T47D (cell line): ENCODE data around the gene TRNAU1AP.
"Not testable (repeated sequence)": the region's sequence is repeated elsewhere in the genome, so short reads cannot be mapped to it uniquely, and the experiment has no call there.

Experiments used
- DNase-seq, 2 experiments: peaks; one replicate each; pipeline versions ENCODE4 v3.0.0 to v3.0.0-alpha.2; 2011 to 2012; ENCODE audit warnings: low read depth in 1 of 2, low spot score in 1 of 2
- JUND ChIP-seq: IDR thresholded peaks from 2 replicates; pipeline ENCODE4 v1.6.1; 2012; ENCODE audit warnings: low read depth
- in situ Hi-C: cut with HindIII; loops from 2 replicates; pipeline ENCODE4 v1.10.0; 2016; ENCODE audit warnings: low sequenced_read_pairs, low pct_unique_long_range_greater_than_20kb

The TRNAU1AP gene

GRCh38 chr1:28516518-28516956, 36.3 kb upstream of the TRNAU1AP start:
- in situ Hi-C loops, result no loop called here
- DNase-seq, result no peak
- TF ChIP-seq JUND, result no peak

- in situ Hi-C loops, result no loop called here
- DNase-seq, result no peak
- no peak for TF ChIP-seq JUND
These were observed 35.3 kb upstream of the TRNAU1AP start for GRCh38 chr1:28517649-28517999.

GRCh38 chr1:28518000-28518744, 34.7 kb upstream of the TRNAU1AP start:
- DNase-seq, result peak; percentile 55 to 86
- TF ChIP-seq JUND, result no peak
- in situ Hi-C loops, result no loop called here

- no peak for DNase-seq
- in situ Hi-C loops, result no loop called here
These were observed 34.0 kb upstream of the TRNAU1AP start for GRCh38 chr1:28518745-28519341.

GRCh38 chr1:28519946-28520725, 32.7 kb upstream of the TRNAU1AP start:
- no peak for DNase-seq
- in situ Hi-C loops, result no loop called here
- TF ChIP-seq JUND, result no peak

More at GRCh38 chr1:28518745-28519341, 34.0 kb upstream of the TRNAU1AP start:
- TF ChIP-seq JUND, result no peak

- DNase-seq, in situ Hi-C loops: not testable (repeated sequence)
These were observed 32.1 kb upstream of the TRNAU1AP start for GRCh38 chr1:28520796-28521195.

GRCh38 chr1:28521502-28522164, 31.3 kb upstream of the TRNAU1AP start:
- DNase-seq, result no peak
- no peak for TF ChIP-seq JUND
- in situ Hi-C loops, result no loop called here

GRCh38 chr1:28522537-28522936, 30.3 kb upstream of the TRNAU1AP start:
- DNase-seq, in situ Hi-C loops: not testable (repeated sequence)

- DNase-seq, in situ Hi-C loops: not testable (repeated sequence)
These were observed 27.8 kb upstream of the TRNAU1AP start for GRCh38 chr1:28525002-28525642.

- peak; percentile 43 to 91 for DNase-seq
- in situ Hi-C loops, result no loop called here
- peak; percentile 87 for TF ChIP-seq JUND
These were observed 26.0 kb upstream of the TRNAU1AP start for GRCh38 chr1:28526886-28527285.

- TF ChIP-seq JUND, result no peak
- in situ Hi-C loops, result no loop called here
- DNase-seq, result no peak
These were observed 22.4 kb upstream of the TRNAU1AP start for GRCh38 chr1:28530456-28530855.

GRCh38 chr1:28534671-28535070, 18.2 kb upstream of the TRNAU1AP start:
- in situ Hi-C loops, result no loop called here
- TF ChIP-seq JUND, result no peak
- no peak for DNase-seq

GRCh38 chr1:28535180-28535579, 17.7 kb upstream of the TRNAU1AP start:
- no peak for TF ChIP-seq JUND
- no peak for DNase-seq
- in situ Hi-C loops, result no loop called here
